DMS114 treated with DMSO at 0.1 percent for 48 hours (cell line): ENCODE results near the gene RRAD.
A peak's percentile ranks its signal among the peaks of the same experiment; 100 is the strongest.
"Not testable (repeated sequence)": the region's sequence is repeated elsewhere in the genome, so short reads cannot be mapped to it uniquely, and the experiment has no call there.

ENCODE experiments used
- DNase-seq: peaks from one replicate; lab custom pipeline; 2025; ENCODE audit not compliant: unreplicated experiment; lab: John Stamatoyannopoulos, UW

The RRAD gene

GRCh38 chr16:66925322-66925840 lies at the start of gene RRAD:
Gene RRAD (minus strand): TSS chr16:66925535. CDS start chr16:66925179, 356 bp downstream.
- DNase-seq = no peak

- not testable (repeated sequence) for DNase-seq
These were observed 49.6 kb upstream of the RRAD start for GRCh38 chr16:66974932-66975246.

- not testable (repeated sequence) for DNase-seq
These were observed 49.0 kb upstream of the RRAD start for GRCh38 chr16:66974156-66974931.

DNA sequence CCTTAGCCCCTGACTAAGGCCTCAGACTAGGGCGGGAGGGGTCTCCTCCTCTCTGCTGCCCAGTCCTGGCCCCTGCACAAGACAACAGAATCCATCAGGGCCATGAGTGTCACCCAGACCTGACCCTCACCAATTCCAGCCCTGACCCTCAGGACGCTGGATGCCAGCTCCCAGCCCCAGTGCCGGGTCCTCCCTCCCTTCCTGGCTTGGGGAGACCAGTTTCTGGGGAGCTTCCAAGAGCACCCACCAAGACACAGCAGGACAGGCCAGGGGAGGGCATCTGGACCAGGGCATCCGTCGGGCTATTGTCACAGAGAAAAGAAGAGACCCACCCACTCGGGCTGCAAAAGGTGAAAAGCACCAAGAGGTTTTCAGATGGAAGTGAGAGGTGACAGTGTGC lies 48.4 kb upstream of the RRAD start:
- no peak for DNase-seq

DNA sequence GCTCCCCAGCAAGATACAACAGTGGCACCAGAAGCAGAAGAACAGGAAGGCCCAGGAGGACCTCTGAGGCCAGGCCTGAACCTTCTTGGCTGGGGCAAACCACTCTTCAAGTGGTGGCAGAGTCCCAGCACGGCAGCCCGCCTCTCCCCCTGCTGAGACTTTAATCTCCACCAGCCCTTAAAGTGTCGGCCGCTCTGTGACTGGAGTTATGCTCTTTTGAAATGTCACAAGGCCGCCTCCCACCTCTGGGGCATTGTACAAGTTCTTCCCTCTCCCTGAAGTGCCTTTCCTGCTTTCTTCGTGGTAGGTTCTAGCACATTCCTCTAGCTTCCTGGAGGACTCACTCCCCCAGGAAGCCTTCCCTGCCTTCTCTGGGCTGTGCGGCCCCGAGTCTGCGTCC lies 47.6 kb upstream of the RRAD start:
- no peak for DNase-seq

DNA sequence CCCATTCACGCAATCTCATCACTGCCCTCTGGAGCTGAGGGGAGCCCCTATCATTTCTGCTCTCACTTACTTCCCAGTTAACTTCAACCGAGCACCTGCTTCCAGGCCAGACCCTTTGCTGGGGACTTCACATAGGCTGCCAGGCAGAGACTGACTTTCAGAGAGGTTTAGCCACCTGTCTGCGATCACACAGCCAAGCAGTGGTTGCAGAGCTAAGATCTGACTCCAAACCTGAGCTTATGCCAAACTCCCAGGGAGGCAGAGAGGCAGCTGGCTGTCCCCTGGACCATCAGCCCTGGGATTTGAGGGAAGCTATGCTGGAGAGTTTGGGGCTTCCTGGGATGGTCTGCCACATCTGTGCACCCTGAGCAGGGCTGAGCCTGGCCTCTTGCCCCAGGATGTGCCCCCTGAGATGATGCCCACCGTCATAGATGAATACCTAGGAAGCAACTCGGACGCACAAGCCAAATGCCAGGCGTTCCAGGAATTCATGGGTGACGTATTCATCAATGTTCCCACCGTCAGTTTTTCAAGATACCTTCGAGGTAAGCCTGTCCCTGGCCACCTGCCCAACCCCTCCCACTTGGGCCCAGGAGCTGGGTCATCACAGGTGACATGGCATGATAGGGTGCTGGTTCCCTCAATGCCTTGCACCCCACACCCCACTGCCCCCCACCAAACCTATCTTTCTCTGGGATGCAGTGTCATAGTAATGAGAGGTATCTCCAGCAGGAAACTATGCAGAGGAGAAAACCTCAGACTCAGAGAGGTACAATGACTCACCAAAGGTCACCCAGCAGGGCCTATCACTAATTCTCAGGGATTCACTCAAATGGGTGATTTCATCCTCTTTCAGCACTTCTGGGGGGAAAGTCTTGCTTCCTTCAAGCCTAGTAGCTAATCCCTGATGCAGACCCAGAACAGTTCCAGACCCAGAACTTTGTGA lies 45.7 kb upstream of the RRAD start:
- no peak for DNase-seq

DNA sequence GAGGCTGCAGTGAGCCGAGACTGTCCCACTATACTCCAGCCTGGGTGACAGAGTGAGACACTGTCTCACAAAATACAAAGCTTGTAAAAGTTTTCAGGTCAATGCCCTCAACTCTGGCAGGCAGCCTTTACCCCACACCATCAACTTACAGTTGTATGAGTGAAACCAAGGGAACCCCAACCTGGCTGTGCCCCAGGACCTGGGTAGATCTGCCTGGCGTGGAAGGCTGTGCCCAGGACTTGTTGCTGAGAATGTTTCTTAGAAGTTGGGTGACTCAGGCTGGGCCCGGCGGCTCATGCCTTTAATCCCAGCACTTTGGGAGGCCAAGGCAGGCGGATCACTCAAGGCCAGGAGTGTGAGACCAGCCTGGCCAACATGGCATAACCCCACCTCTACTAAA lies 43.5 kb upstream of the RRAD start:
- no peak for DNase-seq

- no peak for DNase-seq
These were observed 38.7 kb upstream of the RRAD start for GRCh38 chr16:66964049-66964448.

DNA sequence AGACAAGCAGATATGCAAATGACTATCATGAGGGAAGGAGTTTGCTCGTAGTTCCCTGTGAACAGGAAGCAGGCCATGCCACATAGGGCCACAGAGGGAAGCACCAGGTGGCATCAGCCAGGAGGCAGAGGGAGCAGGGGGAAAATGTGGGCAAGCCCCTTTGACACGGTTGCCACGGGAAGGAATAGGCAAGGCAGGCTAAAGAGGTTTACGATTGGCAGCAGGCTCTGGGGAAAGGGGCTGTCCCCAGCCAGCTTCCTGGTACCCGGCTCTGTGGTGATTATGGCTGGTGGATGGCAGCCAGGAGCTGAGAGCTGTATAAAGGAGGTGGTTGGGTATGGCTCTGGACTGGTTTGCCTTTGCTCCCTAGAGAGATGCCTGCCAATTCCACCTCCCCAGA lies 36.6 kb upstream of the RRAD start:
- no peak for DNase-seq

- peak; percentile 50 for DNase-seq
These were observed 35.9 kb upstream of the RRAD start, which contains the start of gene CES3 for GRCh38 chr16:66961065-66961744. Gene CES3 (plus strand): TSS chr16:66961266. CDS start chr16:66961308, 42 bp downstream.

GRCh38 chr16:66960270-66960669 lies 34.9 kb upstream of the RRAD start:
- no peak for DNase-seq

DNA sequence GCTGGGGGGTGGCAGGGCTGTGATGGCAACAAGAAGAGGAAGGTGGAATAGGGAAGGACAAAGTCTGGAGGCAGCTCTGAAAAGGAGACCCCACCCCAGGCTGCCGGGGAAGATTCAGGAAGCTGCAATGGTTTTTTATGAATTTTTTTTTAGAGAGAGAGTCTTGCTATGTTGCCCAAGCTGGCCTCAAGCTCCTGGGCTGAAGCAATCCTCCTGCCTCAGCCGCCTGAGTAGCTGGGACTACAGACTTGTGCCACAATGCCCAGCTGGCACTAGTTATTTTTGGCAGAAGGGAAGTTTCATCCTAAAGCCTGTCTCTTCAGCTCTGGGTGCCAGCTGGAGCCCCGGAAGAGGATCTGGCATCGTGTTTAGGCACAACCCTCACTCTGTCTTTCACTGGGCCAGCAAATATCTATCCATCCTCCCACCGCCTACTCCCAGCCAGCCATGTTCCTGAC lies 34.4 kb upstream of the RRAD start:
- no peak for DNase-seq

GRCh38 chr16:66958857-66959703 lies 33.7 kb upstream of the RRAD start:
- DNase-seq = no peak

DNA sequence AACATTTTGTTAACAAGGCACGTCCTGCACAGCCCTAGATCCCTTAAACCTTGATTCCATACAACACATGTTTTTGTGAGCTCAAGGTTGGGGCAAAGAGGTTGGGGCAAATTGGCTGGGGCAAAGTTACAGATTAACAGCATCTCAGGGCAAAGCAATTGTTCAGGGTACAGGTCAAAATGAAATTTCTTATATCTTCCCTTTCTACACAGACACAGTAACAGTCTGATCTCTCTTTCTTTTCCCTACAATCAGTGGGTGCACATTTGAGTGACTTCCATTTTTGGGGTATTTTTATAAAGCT lies 30.8 kb upstream of the RRAD start:
- DNase-seq = not testable (repeated sequence)

DNA sequence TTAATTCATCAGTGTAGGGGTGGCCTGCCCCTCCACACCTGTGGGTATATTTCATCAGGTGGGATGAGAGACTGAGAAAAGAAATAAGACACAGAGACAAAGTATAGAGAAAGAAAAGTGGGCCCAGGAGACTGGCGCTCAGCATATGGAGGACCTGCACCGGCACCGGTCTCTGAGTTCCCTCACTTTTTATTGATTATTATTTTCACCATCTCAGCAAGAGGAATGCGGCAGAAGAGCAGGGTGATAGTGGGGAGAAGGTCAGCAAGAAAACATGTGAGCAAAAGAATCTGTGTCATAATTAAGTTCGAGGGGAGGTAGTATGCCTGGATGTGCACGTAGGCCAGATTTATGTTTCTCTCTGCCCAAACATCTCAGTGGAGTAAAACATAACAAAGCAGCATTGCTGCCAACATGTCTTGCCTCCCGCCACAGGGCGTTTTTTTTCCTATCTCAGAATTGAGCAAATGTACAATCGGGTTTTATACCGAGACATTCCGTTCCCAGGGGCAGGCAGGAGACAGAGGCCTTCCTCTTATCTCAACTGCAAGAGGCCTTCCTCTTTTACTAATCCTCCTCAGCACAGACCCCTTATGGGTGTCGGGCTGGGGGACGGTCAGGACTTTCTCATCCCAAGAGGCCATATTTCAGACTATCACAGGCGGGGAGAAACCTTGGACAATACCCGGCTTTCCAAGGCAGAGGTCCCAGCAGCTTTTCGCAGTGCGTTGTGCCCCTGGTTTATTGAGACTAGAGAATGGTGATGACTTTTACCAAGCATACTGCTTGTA lies 30.2 kb upstream of the RRAD start:
- not testable (repeated sequence) for DNase-seq

GRCh38 chr16:66954097-66954659 lies 28.8 kb upstream of the RRAD start:
- peak; percentile 68 for DNase-seq

DNA sequence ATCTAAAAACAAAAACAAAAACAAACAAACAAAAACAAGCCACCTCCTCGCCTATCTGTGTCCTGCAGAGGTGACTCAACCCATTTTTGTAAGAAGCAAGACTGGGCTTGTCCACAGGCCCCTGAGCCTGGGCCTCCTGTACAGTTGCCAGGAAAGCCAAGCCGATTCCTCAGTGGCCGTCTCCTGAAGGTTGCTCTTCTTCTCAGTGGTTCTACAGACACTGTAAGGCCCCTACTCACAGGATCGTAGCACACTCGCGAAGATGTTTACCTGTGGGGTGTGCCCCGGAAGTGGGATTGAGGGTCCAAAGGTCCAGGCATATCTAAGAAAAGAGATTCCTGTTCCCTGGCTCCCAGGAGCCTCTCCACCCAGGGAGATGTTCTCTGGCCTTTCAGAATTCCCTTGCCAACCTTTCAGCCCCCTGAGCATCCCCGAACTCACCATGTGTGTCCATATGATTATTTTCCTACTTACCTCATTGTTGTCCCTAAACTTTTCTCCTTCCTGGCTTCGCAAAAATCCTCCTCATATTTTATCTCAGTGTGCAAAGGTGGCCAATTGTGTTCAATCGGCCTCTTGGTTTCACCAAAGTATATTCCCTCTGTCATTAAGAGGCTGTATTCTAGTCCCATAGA lies 28.2 kb upstream of the RRAD start:
- no peak for DNase-seq

DNA sequence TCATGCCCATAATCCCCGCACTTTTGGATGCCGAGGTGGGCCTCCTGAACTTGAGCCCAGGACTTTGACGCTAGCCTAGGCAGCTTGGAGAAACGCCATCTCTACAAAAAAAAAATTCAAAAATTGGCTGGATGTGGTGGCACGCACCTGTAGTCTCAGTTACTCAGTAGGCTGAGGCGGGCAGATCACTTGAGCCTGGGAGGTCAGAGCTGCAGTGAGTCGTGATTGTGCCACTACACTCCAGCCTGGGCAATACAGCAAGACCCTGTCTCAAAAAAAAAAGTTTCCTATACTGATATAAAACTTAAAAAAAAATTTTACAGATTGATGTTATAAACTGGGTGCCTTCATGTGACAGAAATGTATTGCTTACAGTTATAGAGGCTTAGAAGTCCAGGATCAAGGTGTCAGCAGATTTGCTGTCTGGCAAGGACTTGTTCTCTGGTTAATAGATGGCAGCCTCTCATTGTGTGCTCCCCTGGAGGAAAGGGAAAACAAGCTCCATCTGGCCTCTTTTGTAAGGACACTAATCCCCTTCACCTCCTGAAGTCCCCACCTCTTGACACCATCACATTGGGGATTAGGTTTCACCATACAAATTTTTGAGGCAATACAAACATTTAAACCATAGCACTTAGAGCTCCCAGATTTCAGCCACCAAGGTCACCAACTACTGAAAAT lies 27.2 kb upstream of the RRAD start:
- no peak for DNase-seq
